Dedifferentiated amniotic fluid mesenchymal stem cell (primary cell): ENCODE measurements around the gene RNASE13.

Experiments used
- DNase-seq: peaks from one replicate; pipeline ENCODE4 v3.0.0-alpha.2; 2016; ENCODE audit errors: extremely low spot score

RNASE13 gene

DNA sequence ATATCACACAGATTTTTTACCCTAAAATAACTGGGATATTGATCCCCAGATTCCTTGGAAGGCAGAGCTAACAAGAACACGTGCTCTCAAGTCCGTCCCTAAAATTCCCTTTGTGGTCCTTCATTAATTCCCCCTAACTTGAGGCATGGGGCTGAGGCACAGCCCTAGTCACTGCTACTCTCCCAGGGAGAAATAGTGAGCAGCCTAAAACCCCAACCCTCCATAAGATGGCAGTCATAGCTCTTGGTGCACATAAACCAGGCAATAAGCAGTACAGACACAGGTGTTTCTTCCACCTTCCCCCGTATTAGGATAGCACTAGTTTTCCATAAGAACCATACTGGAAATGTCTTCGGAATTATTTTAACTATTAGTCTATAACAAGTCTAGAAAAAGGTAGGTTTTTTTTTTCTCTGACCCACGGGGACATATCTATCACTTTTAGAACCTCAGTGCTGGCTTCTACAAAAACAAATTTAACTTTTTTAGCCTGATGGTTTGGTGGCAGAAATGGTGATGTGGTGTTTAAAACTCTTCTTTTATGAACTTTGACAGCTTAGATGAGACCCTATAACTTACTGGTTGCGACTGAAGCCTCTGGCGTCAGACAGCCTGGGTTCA, 32.4 kb upstream of the RNASE13 start:
- no peak for DNase-seq

DNA sequence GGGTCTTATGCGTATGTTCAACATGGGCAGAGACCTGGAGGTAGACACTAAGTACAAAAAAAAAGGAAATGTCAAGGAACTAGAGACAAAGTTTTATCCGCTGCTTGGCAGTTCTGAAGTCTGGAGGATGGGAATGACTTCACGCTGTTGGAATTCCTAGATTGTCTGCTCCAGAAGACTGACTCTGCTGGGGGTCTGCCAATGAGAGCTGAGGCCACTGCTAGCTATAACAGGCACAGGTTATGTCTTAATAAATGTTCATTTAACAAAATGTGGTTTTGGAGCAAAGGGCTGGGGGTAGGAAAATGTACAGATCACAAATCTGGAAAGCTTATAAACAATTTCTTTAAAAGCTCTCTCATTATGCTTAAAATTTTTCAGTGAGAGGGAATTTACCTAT, 28.9 kb upstream of the RNASE13 start:
- peak; percentile 30 for DNase-seq

DNA sequence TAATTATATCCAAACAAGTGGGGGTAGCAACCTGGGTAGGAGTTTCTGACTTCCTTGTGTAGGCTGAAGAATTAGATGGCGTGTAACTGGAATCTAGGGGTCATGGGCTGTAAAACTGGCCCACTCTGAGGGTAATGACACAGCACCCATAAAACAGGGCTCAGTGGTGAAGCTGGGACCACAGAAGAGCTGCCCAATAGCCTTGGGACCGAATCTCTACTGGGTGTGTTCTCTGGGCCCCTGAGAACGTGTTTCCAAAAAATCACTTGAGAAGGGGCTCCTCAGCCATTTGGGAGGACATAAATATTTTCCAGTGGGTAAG, 26.7 kb upstream of the RNASE13 start:
- no peak for DNase-seq

DNA sequence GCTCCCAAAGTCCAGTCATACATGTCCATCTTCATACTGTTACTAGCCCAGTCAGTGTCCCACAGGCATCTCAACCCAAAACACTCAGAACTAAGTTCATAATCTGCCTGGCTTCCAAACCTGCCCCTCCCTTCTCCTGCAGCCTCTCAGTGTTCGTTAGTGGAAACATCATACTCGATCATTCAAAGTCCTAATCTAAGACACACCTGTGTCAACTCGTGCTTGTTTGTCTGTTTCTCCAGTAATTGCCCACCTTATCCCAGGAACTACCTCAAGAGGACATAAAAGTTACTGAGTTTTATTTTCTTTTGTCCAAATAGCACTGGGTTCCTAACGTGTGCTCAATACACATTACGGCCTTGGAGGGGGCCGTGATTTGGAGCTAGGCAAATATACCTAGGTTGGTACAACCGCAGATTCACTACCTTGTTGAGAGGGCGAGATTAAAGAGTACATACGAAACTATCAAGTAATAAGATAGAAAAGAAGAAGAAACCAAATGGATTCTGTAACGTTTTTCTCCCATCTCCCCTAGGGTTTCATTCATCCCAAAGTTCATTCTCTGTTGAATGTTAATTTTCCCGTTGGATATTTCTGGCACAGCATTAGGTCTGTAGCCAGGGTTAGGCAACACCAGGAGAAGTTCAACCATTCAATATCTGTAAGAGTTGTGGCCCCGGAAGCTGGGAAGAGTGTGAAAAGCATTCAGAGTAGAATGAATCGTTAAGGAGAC, 26.2 kb upstream of the RNASE13 start:
- DNase-seq, result no peak

DNA sequence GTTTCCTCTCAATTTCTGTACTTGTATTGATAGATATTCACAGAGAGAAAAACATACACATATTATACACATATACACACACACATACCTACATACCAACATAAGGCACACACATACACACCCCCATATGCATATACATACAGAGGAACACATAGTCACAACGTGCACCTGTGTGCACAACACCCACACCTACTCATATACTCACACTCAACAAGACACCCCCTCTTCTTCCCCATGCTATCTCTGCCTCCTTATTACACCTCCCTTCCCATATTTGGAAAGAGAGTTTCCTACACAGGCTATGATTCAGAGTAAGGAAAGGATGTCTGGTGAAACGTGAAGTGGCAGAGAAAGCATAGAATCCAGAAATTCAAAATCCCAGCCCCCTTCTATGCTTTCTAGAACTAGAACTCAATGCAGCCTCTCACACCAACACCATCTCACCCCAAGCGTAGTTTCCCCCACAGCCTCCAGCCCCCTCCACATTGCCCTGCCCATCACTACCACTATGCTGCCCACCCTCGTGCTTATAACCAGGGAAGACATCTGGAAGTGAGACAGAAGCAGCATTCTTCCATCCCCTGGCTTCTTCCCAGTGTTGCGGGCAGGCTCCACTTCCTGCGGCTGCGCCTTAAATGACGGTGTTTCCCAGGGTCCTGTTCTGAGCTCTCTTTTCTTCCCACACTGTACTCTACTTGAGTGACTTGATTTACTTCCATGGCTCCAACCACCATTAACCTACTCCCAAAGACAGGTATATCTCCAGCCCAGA, 25.4 kb upstream of the RNASE13 start:
- no peak for DNase-seq

DNA sequence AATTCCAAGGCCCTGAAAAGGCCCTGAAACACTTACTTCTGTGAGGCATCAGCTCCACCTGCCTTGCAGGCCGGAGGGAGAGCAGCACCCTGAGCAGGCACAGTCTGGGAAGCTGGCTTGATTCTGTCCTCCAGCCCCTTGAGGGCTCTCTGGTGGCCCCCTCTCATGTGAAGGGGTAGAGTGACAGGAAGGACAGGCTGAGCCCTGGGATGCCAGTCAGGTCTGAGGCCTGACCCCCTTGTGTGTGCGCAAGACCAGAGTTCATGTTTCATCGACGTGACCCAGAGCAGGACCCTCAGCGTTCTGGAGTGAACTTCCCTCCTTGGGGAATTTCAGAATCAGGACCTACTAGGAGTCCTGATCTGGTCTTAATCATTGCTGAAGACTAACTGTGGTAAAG, 24.3 kb upstream of the RNASE13 start:
- no peak for DNase-seq

DNA sequence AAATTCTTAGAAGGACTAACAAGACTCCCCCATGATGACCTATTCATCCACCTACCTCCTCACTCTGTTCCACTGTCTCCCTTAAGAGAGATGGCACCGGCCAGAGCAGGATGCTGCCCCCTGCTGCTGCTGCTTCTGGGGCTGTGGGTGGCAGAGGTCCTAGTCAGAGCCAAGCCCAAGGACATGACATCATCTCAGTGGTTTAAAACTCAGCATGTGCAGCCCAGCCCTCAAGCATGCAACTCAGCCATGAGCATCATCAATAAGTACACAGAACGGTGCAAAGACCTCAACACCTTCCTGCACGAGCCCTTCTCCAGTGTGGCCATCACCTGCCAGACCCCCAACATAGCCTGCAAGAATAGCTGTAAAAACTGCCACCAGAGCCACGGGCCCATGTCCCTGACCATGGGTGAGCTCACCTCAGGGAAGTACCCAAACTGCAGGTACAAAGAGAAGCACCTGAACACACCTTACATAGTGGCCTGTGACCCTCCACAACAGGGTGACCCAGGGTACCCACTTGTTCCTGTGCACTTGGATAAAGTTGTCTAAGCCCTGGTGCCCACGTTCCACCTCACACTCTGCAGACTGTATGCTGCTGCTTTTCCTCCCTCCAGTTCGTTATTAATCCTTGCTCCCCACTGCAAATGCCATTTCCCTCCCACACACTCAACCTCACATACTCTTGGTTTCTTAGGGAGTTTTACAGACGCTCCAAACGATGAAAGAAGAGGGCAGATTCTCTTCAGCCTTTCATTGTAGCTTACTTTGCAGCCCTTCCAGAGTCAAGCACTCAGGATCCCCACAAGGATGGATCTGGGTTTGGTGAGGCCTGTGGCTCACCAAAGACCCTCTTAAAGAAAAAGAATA, 23.4 kb upstream of the RNASE13 start, which contains the start of gene RNASE8:
Gene RNASE8 (plus strand): TSS at position 20 of the 873 bp plus-strand sequence. CDS start 71 bp downstream, at position 91.
- no peak for DNase-seq

DNA sequence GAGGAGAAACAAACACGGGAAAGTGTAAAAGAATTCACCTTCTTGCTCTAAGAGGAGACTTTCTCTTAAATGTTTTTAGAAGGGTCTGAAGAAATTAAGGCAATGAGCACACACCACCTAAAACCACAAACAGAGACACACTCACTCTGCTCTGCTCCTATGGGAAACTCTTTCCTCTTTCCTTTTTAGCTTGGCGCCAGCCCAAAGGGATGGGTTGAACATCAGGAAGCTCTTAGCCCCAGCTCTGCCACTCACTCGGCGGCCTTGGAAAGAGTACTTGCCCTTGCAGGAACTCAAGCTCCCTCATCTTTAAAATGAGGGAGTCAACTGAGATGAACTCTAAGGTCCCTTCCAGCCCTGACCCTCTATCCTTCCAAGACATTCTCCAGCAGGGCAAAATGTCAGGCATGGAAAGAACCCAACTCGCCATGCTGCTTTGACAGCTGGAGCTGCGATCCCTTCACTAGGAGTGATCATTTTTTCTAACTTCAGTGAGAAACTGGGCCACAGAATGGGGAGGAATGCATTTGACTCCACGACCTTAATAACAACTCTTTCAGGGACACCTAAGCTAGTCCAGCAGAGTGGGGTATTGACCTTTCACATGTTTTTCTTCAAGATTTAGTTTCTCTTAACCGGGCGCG, 22.0 kb upstream of the RNASE13 start:
- no peak for DNase-seq

DNA sequence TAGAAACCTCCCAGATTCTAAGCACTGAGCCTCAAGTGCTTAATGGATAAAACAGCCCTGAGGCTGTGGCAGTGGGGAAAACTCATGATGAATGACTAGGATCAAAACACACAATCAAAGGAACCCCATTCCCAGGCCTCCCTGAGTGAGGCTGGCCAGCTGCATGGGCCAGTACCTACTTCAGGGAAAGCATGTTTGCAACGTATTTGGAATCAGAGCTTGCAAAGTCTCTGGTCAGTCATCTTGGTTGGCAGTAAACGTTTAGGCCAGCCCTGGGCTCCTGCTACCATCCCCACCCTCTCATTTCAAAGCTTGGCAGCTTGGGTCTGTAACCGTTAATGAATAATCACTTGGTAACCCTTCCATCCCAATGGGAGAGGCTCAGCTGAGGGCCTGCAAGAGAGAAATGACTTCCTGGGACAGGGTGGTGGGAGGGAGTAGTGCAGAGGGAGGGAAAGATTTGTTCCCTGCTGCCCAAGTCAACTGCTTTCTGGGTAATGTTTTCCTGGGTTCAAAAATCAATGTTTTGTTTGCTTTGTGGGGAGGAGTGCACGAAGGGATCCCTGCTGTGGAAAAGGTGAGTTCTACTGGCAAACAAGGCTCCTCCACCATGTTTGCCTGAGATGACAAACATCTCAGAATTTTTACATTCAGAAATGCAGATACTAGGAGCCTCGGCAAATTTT, 21.0 kb upstream of the RNASE13 start:
- DNase-seq, result no peak

DNA sequence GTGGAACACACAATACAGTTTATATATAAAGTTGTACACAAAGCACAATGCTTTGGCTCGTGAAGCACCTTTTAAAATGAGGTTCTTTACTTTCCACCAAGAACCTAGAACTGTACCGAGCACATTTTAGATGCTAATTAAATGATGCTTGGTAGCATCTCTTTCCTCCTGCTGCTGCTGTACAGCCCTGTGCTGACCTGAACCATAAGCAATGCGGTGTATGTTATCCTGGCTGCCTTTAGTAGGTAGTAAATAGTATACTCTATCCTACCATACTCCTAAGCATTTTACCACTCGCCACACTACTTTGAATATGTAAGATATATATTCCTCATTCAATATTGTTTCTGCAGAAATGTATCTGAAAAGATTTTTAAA, 20.1 kb upstream of the RNASE13 start:
- no peak for DNase-seq

DNA sequence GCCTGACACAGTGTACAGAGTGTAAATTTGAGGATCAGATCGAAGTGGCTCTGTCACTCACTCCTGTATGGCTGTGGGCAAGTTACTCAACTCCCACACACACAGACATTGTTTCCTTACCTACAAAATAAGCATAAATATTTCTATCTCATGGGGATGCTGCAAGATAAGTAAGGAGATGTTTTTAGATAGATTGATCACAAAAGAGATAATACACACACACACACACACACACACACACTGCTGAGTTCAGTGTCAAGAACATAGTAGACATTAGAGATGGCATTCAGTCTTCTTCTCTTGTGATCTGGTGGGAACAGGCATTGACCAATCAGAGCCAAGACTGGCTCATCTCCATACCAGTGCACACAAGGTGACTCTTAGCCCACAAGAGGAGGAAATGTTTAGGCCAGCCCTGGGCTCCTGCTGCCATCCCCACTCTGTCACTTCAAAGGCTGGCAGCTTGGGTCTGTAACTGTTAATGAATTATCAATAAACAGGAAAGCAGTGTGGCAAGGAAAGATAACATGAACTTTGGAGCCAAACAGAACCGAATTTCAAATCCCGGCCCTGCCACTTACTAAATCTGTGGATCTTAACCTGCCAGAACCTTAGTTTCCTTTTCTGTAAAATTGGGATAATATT, 19.6 kb upstream of the RNASE13 start:
- no peak for DNase-seq

DNA sequence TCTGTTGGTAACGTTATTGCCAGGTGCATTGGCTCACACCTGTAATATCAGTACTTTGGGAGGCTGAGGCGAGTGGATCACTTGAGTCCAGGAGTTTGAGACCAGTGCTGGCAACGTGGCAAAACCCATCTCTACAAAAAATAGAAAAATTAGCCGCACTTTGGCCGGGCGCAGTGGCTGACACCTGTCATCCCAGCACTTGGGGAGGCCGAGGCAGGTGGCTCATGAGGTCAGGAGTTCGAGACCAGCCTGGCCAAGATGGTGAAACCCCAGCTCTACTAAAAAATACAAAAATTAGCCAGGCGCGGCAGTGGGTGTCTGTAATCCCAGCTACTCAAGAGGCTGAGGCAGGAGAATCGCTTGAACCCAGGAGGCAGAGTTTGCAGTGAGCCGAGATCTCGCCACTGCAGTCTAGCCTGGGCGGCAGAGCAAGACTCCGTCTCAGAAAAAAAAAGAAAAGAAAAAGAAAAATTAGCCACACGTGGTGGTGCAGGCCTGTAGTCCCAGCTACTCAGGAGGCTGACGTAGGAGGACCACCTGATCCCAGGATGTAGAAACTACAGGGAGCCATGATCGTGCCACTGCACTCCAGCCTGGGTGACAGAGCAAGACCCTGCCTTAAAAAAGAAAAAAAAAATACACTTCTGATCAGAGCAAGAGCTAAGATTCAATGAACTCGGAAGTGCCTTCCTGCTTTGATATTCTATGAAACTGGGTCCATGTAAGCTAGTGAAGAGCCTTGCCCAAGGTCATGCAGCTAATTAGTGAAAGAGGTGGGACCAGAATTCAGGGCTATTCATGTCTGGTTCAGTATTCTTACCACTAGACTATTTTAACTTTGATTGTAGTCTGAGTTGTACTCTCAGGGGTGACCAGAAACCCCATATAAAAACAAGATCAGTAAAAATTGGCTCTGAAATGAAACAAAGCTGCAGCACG, 18.8 kb upstream of the RNASE13 start:
- DNase-seq, result no peak

DNA sequence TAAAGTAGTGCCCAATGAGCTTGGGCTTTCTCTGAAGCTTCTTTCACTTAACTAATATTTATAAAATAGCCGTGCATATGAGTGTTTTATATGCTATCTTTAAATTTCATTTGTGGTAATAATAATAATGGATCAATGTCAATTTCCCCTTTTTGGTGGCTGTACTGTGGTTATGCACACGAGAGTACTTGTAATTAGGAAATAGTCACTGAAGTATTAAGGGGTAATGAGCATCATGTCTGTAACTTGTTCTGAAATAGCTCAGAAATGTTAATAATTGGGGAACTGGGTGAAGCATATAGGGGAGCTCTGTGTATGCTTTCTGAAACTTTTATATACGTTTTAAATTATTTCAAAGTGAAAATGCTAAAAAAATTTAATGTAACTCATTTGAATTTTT, 16.0 kb upstream of the RNASE13 start:
- no peak for DNase-seq

DNA sequence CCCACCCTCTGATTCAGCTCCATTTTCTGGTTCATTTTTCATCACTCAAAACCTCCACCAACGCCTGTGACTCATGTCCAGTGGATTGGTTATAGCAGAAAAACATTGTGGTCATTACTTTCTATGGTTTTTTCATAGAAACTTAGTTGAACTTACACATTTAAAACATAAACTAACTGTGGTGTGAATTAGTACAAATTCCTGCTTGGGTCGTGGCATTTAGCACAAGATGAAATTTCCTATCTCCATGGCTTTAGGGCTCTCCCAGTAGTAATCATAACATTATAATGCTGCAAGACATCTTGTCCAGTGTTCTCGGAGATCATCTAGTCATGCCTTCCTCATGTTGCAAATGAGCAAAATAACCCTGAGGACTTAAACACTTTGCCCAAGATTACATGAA, 14.7 kb upstream of the RNASE13 start:
- no peak for DNase-seq

DNA sequence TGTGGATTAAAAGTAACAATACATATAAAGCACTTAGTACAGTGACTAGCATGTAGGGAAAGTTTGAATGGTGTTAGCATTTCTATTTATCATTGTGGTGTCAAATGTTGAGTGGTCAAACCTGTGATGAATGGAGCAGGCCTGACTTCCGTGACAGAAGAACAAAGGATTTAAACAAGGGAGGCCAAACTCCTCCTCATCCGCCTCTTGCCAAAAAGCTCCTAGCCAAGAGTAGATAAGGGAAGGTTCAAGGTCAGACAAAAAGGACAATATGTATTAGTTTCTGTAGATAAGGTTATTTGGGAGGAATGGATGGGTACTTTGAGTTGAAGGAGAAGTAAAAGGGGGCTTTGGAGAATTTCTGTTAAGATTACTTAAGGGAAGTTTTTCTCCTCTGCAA, 14.0 kb upstream of the RNASE13 start:
- DNase-seq, result no peak

DNA sequence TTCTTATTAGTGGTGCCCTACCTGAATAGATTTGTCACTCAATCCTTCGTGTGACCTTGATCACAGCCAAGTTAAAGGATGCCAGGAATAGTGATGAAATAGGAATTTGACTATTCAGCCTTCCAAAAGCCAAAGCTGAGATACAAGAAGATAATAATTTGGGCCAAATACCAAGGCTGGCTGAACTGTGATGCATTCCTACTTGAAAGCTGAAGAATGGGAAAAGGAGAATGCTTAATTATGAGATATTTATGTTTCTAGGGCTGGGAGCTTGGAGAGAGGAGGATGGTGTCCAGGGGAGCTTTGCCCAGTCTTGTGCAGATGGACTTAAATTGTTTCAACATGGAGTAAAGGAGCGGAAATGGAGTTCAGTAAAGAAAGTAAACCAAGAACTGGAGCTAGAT, 12.8 kb upstream of the RNASE13 start:
- DNase-seq, result no peak

DNA sequence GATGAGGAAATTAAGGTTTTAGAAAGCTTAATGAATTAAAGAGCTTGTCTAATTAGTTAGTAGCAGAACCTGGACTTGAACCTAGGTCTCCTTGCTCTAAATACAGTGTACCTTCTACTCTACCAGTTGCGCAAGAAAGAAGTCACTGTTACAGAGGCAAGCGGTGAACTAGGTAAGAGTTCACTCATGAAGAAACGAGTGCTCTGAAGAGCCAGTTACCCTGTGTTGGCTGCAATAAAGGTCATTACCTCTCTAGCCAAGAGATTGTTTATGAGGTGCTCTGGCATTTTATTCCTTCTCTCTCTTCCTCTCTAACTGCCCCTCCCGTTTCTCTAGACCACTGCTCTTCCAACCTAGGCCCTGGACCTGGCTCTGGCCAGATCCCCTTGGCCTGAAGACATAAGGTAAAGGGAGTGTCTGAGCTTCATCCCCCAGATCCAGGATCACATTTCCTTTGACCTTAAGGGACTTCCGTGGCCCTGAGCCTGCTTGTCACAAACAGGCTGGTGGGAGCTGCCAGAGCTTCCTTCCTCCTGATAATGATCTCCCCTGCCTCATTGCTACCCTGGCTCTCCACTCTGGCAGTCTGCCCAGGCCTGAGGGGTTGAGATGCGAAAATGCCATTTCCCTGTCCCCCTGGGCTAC, 9.5 kb upstream of the RNASE13 start:
- DNase-seq, result no peak

DNA sequence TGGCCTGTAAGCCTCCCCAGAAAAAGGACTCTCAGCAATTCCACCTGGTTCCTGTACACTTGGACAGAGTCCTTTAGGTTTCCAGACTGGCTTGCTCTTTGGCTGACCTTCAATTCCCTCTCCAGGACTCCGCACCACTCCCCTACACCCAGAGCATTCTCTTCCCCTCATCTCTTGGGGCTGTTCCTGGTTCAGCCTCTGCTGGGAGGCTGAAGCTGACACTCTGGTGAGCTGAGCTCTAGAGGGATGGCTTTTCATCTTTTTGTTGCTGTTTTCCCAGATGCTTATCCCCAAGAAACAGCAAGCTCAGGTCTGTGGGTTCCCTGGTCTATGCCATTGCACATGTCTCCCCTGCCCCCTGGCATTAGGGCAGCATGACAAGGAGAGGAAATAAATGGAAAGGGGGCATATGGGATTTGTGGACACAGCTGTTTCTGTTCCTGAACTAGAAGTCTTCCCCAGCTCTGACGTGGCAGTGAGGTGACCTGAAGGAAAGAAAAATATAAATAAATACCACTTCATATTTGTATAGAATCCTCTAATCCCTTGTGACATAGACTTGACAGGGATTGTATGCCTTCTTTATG, 8.9 kb upstream of the RNASE13 start:
- no peak for DNase-seq
